Kidney glomerular epithelial cell (primary cell): Measurements from ENCODE around the gene PHACTR2.
"Not testable (repeated sequence)": the region's sequence is repeated elsewhere in the genome, so short reads cannot be mapped to it uniquely, and the experiment has no call there.

ENCODE experiments used
- DNase-seq: peaks from one replicate; lab custom pipeline; 2025; lab: John Stamatoyannopoulos, UW

Gene PHACTR2

GRCh38 chr6:143807103-143807772, 129.5 kb downstream of the PHACTR2 start:
- no peak for DNase-seq

- no peak for DNase-seq
These were observed 133.0 kb downstream of the PHACTR2 start for GRCh38 chr6:143810745-143811144.

- DNase-seq, result peak; percentile 22
These were observed 133.9 kb downstream of the PHACTR2 start for GRCh38 chr6:143811501-143812157.

GRCh38 chr6:143817621-143818020, 139.9 kb downstream of the PHACTR2 start:
- no peak for DNase-seq

GRCh38 chr6:143821359-143821758, 143.6 kb downstream of the PHACTR2 start:
- no peak for DNase-seq

GRCh38 chr6:143822584-143823024, 144.8 kb downstream of the PHACTR2 start:
- DNase-seq, result peak; percentile 7

GRCh38 chr6:143823548-143823947, 145.8 kb downstream of the PHACTR2 start:
- DNase-seq, result no peak

GRCh38 chr6:143828572-143828971, 150.8 kb downstream of the PHACTR2 start:
- no peak for DNase-seq

- no peak for DNase-seq
These were observed 158.4 kb downstream of the PHACTR2 start for GRCh38 chr6:143836150-143836549.

- no peak for DNase-seq
These were observed 160.6 kb downstream of the PHACTR2 start for GRCh38 chr6:143838395-143838794.

- DNase-seq, result no peak
These were observed 161.4 kb downstream of the PHACTR2 start for GRCh38 chr6:143839196-143839595.

- no peak for DNase-seq
These were observed 163.0 kb downstream of the PHACTR2 start for GRCh38 chr6:143840595-143841265.

GRCh38 chr6:143842461-143842901, 164.7 kb downstream of the PHACTR2 start:
- peak; percentile 53 for DNase-seq

GRCh38 chr6:143842902-143843676, 165.3 kb downstream of the PHACTR2 start, which contains the start of gene LTV1:
TSS of gene LTV1 (plus strand) at chr6:143843338. CDS start at chr6:143843478, 140 bp downstream.
- peak; percentile 91 for DNase-seq

- DNase-seq, result no peak
These were observed 165.9 kb downstream of the PHACTR2 start for GRCh38 chr6:143843677-143843999.

GRCh38 chr6:143844006-143844405, 166.2 kb downstream of the PHACTR2 start:
- DNase-seq, result no peak

GRCh38 chr6:143845033-143845432, 167.3 kb downstream of the PHACTR2 start:
- DNase-seq, result no peak

GRCh38 chr6:143851706-143852105, 173.9 kb downstream of the PHACTR2 start:
- DNase-seq, result not testable (repeated sequence)

- not testable (repeated sequence) for DNase-seq
These were observed 177.3 kb downstream of the PHACTR2 start for GRCh38 chr6:143855057-143855456.

- not testable (repeated sequence) for DNase-seq
These were observed 179.0 kb downstream of the PHACTR2 start for GRCh38 chr6:143856762-143857161.

- no peak for DNase-seq
These were observed 179.9 kb downstream of the PHACTR2 start for GRCh38 chr6:143857651-143858050.
